Activated T-cell treated with anti-CD3 and anti-CD28 coated beads, Interleukin-2, amount 50 U/mL, for 1 hour (primary cell): ENCODE measurements around the gene MRS2.
"Not testable (repeated sequence)": the region's sequence is repeated elsewhere in the genome, so short reads cannot be mapped to it uniquely, and the experiment has no call there.

Source experiments
- DNase-seq: peaks from one replicate; pipeline ENCODE4 v3.0.0-alpha.2; 2020

MRS2 gene

GRCh38 chr6:24391208-24391607 is 11.5 kb upstream of the MRS2 start:
- DNase-seq: no peak

GRCh38 chr6:24391756-24392405 is 10.9 kb upstream of the MRS2 start:
- no peak for DNase-seq

- no peak for DNase-seq
Observed at GRCh38 chr6:24394061-24394779, 8.5 kb upstream of the MRS2 start.

- no peak for DNase-seq
Observed at GRCh38 chr6:24394780-24395437, 7.8 kb upstream of the MRS2 start.

GRCh38 chr6:24396824-24397223 is 5.9 kb upstream of the MRS2 start:
- no peak for DNase-seq

- DNase-seq: no peak
Observed at GRCh38 chr6:24397631-24398030, 5.1 kb upstream of the MRS2 start.

GRCh38 chr6:24400045-24401039 is 2.4 kb upstream of the MRS2 start:
- not testable (repeated sequence) for DNase-seq

- no peak for DNase-seq
Observed at GRCh38 chr6:24401458-24401857, 1.3 kb upstream of the MRS2 start.

GRCh38 chr6:24403501-24403824 is 727 bp downstream of the MRS2 start:
- no peak for DNase-seq

- DNase-seq: no peak
Observed at GRCh38 chr6:24405262-24405661, 2.5 kb downstream of the MRS2 start.

- no peak for DNase-seq
Observed at GRCh38 chr6:24408719-24409410, 6.1 kb downstream of the MRS2 start.

- DNase-seq: no peak
Observed at GRCh38 chr6:24410622-24411021, 7.9 kb downstream of the MRS2 start.

- no peak for DNase-seq
Observed at GRCh38 chr6:24412294-24412693, 9.6 kb downstream of the MRS2 start.

GRCh38 chr6:24414531-24414930 is 11.8 kb downstream of the MRS2 start:
- DNase-seq: not testable (repeated sequence)

GRCh38 chr6:24415753-24416152 is 13.0 kb downstream of the MRS2 start:
- no peak for DNase-seq

GRCh38 chr6:24419526-24419925 is 16.8 kb downstream of the MRS2 start:
- DNase-seq: no peak

- DNase-seq: no peak
Observed at GRCh38 chr6:24425091-24425490, 22.4 kb downstream of the MRS2 start.

GRCh38 chr6:24426729-24427446 is 24.2 kb downstream of the MRS2 start:
- no peak for DNase-seq

GRCh38 chr6:24428615-24429014 is 25.9 kb downstream of the MRS2 start:
- DNase-seq: no peak

GRCh38 chr6:24429146-24429545 is 26.4 kb downstream of the MRS2 start:
- no peak for DNase-seq

GRCh38 chr6:24430086-24430485 is 27.4 kb downstream of the MRS2 start:
- no peak for DNase-seq

GRCh38 chr6:24431045-24431451 is 28.3 kb downstream of the MRS2 start:
- no peak for DNase-seq
